Measurements from ENCODE around the gene APBB2.
"Not testable (repeated sequence)": the region's sequence is repeated elsewhere in the genome, so short reads cannot be mapped to it uniquely, and the experiment has no call there.

APBB2 gene

DNA sequence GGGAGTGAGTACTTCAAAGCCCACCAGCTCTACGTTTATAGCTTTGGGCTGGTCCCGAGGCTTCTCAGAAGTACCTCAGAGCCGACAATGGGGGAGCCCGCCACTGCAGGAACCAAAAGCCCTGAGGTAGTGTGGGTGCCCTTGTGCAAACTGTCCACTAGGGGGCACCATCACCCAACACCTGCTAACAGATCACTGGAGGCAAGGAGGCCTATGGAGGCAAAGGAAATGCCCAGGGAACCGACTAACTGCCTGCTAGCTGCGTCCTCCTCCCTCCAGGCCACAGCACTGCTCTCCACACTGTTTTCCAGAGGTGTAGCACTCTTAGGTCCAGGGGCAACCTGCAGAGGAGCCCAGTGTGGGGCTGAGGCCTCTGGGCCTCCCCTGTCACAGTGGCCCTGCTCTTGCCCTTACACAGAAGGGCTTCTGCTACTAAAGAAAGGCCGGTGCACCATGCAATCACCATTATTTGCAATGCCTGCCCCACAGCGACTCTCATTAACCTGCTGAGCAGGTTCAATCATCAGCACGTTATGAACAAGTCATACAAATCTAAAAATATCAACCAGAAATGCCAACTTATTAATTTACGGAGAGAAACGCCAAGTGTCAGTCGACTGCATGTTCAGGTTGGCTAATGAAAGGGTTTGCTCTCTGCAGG is 305.5 kb downstream of the APBB2 start:
- Histone ChIP-seq H3K4me3 (ENCODE audit: insufficient read depth, low read depth, low read length) (no peak overlapping the region), H3K4me1 (ENCODE audit: control insufficient read depth, insufficient read depth, low read length) (no peaks in the 10 kb centered on the region), H3K9me3 (ENCODE audit: control insufficient read depth, low read length) (no peaks in the 10 kb centered on the region), H3K27ac (ENCODE audit: insufficient read depth, low read depth, low read length, poor library complexity, severe bottlenecking) (no peak overlapping the region), H3K27me3 (ENCODE audit: control insufficient read depth, insufficient read depth, low read length, poor library complexity, severe bottlenecking) (no peaks in the 10 kb centered on the region), H3K36me3 (ENCODE audit: control insufficient read depth, insufficient read depth, low read length) (no peaks in the 10 kb centered on the region)
- 58 to 60% methylated on average over 12 of the region's 12 CpGs for WGBS, 2 experiments

DNA sequence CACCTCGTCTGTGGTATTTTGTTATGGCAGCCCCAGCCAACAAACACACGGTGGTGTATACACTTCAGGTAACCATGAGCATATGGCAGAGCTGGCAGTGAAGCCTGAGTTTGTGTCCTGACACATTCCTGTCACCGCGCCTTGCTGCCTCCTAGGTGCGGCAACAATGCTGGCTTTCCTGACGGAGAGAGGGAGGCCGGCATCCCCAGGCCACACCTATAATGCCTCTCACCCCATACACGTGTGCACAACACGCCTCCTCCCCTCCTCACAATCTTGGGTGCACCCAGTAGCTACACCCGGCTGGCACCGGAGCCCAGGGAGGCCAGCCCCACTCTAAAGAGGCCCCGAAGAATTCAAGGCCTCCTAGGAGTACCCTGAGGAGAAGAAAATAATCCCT is 306.0 kb downstream of the APBB2 start:
- 75 to 80% methylated on average over 12 of the region's 12 CpGs for WGBS, 2 experiments
- Histone ChIP-seq H3K27me3 (ENCODE audit: control insufficient read depth, insufficient read depth, low read length, poor library complexity, severe bottlenecking) (no peaks in the 10 kb centered on the region), H3K36me3 (ENCODE audit: control insufficient read depth, insufficient read depth, low read length) (no peaks in the 10 kb centered on the region), H3K4me1 (ENCODE audit: control insufficient read depth, insufficient read depth, low read length) (no peaks in the 10 kb centered on the region), H3K9me3 (ENCODE audit: control insufficient read depth, low read length) (no peaks in the 10 kb centered on the region), H3K27ac (ENCODE audit: insufficient read depth, low read depth, low read length, poor library complexity, severe bottlenecking) (no peak overlapping the region), H3K4me3 (ENCODE audit: insufficient read depth, low read depth, low read length) (no peak overlapping the region)

DNA sequence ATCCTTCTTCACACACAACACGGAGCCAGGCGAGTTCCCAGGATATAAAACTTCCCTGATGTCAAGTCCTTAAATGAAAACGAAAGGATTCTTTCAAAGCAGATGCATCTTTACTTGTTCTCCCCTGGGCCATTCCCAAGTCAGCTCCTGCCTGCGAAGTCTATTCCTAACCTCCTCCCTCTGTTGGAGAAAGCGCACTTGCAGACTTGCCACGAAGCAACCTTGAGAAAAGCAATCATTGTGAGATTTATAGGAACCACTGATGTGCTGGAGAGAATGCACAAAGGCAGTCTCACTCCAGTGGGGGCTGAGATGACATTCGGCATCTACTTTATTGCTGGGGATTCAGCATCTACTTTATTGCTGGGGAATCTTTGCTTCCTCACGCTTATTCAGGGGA is 308.9 kb downstream of the APBB2 start:
- 86 to 88% methylated on average over 8 of the region's 8 CpGs for WGBS, 2 experiments
- Histone ChIP-seq H3K4me3 (ENCODE audit: insufficient read depth, low read depth, low read length) (no peak overlapping the region), H3K27ac (ENCODE audit: insufficient read depth, low read depth, low read length, poor library complexity, severe bottlenecking) (no peak overlapping the region), H3K4me1 (ENCODE audit: control insufficient read depth, insufficient read depth, low read length) (no peaks in the 10 kb centered on the region), H3K27me3 (ENCODE audit: control insufficient read depth, insufficient read depth, low read length, poor library complexity, severe bottlenecking) (no peaks in the 10 kb centered on the region), H3K9me3 (ENCODE audit: control insufficient read depth, low read length) (no peaks in the 10 kb centered on the region), H3K36me3 (ENCODE audit: control insufficient read depth, insufficient read depth, low read length) (no peaks in the 10 kb centered on the region)

DNA sequence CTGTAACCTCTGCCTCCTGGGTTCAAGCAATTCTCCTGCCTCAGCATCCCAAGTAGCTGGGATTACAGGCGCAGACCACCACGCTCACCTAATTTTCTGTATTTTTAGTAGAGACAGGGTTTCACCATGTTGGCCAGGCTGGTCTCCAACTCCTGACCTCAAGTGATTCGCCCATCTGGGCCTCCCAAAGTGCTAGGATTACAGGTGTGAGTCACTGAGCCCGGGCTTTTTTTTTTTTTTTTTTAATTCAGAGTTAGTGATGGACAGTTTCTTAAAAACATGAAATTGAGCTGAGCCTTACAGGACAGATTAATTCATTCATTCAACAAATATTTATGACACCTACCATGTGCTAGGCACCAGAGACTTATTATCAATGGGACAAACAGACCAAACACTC is 313.8 kb downstream of the APBB2 start:
- H3K9me3 ChIP-seq (ENCODE audit: control insufficient read depth, low read length); H3K4me1 ChIP-seq (ENCODE audit: control insufficient read depth, insufficient read depth, low read length); H3K27ac ChIP-seq (ENCODE audit: insufficient read depth, low read depth, low read length, poor library complexity, severe bottlenecking); H3K36me3 ChIP-seq (ENCODE audit: control insufficient read depth, insufficient read depth, low read length); H3K27me3 ChIP-seq (ENCODE audit: control insufficient read depth, insufficient read depth, low read length, poor library complexity, severe bottlenecking); H3K4me3 ChIP-seq (ENCODE audit: insufficient read depth, low read depth, low read length): not testable (repeated sequence)
- WGBS, 2 experiments = 83 to 97% methylated on average over 4 of the region's 4 CpGs

DNA sequence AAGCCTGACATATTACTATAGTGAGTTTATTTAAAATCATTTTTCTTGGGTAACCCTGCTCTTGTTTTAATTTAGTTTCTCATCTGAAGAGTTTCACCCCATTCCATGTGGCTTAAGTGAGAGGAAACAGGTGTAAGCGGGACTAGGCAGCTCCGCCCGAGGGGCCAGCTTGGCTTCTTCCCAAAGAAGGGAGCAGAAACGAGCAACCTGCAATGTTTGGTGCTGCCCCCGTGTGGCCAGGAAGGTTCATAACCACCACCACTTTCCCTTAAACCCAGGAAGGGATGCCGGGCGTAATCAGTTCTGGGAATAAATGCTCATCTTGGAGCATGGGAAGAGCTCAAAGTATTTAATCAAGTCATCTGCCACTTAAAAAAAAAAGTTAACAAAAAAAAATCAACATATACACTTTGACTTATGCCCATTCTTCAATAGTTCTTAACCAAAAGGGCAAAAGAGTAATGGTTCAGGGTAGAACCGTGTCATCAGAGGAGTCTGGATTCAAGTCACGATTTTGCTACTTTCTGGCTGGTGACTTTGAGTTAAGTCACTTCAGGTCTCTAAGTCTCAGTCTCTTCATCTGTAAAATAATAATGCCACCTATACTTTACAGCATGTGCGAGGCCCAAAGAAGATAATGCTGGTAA is 316.7 kb downstream of the APBB2 start:
- Histone ChIP-seq H3K9me3 (ENCODE audit: control insufficient read depth, low read length) (no peaks in the 10 kb centered on the region), H3K36me3 (ENCODE audit: control insufficient read depth, insufficient read depth, low read length) (no peaks in the 10 kb centered on the region), H3K27ac (ENCODE audit: insufficient read depth, low read depth, low read length, poor library complexity, severe bottlenecking) (no peak overlapping the region), H3K4me3 (ENCODE audit: insufficient read depth, low read depth, low read length) (no peak overlapping the region), H3K27me3 (ENCODE audit: control insufficient read depth, insufficient read depth, low read length, poor library complexity, severe bottlenecking) (no peaks in the 10 kb centered on the region), H3K4me1 (ENCODE audit: control insufficient read depth, insufficient read depth, low read length) (no peaks in the 10 kb centered on the region)
- 42 to 50% methylated on average over 10 of the region's 10 CpGs for WGBS, 2 experiments

DNA sequence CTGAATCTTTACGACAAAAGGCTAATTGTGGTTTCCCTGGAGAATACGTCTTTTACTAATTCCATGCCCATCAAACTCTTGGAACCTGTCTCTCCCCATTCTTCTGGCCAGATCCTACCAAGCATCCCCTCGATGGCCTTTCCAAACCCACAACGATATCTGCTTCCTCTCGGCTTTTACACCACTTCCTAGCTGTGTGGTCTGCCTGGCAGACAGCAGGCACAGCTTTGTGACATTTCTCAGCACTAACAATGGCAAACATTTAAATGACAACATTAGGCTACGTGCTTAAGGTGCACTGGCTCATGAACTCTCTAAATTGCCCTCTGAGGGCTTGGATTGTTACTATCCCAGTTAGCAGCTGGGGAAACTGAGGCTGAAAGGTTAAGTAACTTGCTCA is 323.6 kb downstream of the APBB2 start:
- no peaks in the 10 kb centered on the region for H3K36me3 ChIP-seq (ENCODE audit: control insufficient read depth, insufficient read depth, low read length)
- H3K4me3 ChIP-seq (ENCODE audit: insufficient read depth, low read depth, low read length) = no peak overlapping the region
- WGBS, 2 experiments = 90 to 93% methylated on average over 6 of the region's 6 CpGs
- H3K27ac ChIP-seq (ENCODE audit: insufficient read depth, low read depth, low read length, poor library complexity, severe bottlenecking) = no peak overlapping the region
- H3K9me3 ChIP-seq (ENCODE audit: control insufficient read depth, low read length) = no peaks in the 10 kb centered on the region
- H3K27me3 ChIP-seq (ENCODE audit: control insufficient read depth, insufficient read depth, low read length, poor library complexity, severe bottlenecking) = no peaks in the 10 kb centered on the region
- no peaks in the 10 kb centered on the region for H3K4me1 ChIP-seq (ENCODE audit: control insufficient read depth, insufficient read depth, low read length)

DNA sequence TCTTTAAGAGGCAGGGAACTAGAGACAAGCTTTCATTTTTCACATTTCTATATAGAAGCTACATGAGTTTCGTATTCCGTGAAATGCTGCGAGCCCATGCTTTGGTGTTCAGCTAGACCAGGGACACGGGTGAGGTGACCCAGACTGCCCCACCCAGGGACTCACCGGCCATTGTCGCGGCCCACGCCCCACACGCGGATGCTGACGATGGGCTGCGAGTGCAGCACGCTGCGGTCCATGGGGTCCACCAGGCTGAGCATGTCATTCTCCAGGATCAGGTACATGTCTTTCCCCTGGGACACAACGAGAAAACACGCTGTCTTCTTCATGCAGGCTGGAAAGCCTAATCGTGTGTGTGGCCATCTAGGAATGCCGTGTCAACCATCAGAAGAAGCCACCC is 324.1 kb downstream of the APBB2 start:
- Histone ChIP-seq H3K36me3 (ENCODE audit: control insufficient read depth, insufficient read depth, low read length) (no peaks in the 10 kb centered on the region), H3K27ac (ENCODE audit: insufficient read depth, low read depth, low read length, poor library complexity, severe bottlenecking) (no peak overlapping the region), H3K9me3 (ENCODE audit: control insufficient read depth, low read length) (no peaks in the 10 kb centered on the region), H3K4me3 (ENCODE audit: insufficient read depth, low read depth, low read length) (no peak overlapping the region), H3K27me3 (ENCODE audit: control insufficient read depth, insufficient read depth, low read length, poor library complexity, severe bottlenecking) (no peaks in the 10 kb centered on the region), H3K4me1 (ENCODE audit: control insufficient read depth, insufficient read depth, low read length) (no peaks in the 10 kb centered on the region)
- WGBS, 2 experiments = 95 to 96% methylated on average over 18 of the region's 18 CpGs

DNA sequence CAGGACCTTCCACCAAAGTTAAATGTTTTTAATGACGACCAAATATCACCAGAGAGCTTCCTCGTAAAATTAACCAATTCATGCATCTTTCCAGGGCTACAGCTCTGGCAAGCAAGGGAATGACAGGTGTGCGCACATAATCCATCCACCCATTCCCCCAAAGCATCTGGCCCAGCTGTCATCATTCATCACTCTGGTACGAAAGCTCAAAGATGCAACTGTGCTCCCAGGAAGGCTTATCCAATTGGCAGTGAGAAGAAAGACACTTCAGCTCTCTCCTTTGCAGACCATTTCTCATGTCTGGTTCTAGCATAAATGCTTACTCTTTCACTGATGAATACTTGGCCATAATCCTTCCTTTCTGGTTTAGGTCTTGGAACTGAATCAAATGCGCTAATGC is 325.4 kb downstream of the APBB2 start:
- H3K4me3 ChIP-seq (ENCODE audit: insufficient read depth, low read depth, low read length) = no peak overlapping the region
- no peaks in the 10 kb centered on the region for H3K36me3 ChIP-seq (ENCODE audit: control insufficient read depth, insufficient read depth, low read length)
- no peaks in the 10 kb centered on the region for H3K4me1 ChIP-seq (ENCODE audit: control insufficient read depth, insufficient read depth, low read length)
- WGBS, 2 experiments = 93 to 95% methylated on average over 5 of the region's 5 CpGs
- H3K27me3 ChIP-seq (ENCODE audit: control insufficient read depth, insufficient read depth, low read length, poor library complexity, severe bottlenecking) = no peaks in the 10 kb centered on the region
- H3K9me3 ChIP-seq (ENCODE audit: control insufficient read depth, low read length) = no peaks in the 10 kb centered on the region
- H3K27ac ChIP-seq (ENCODE audit: insufficient read depth, low read depth, low read length, poor library complexity, severe bottlenecking) = no peak overlapping the region

DNA sequence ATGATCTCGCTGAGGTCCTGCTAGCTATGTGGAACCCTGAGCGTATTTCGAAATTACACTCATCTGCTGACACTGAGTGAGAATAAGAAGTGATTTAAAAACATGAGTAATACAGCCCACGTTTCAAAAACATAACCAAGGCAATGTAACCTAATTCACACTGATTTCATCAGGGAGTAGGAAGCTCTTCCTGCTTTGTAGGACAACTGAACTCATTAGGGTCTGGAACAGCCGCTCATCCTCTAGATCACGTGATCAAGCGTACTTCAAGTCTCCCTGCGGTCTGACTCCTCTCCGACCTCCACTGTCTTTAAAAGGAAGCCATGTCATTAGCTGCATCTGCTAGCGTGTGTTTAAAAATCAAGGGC is 326.6 kb downstream of the APBB2 start:
- H3K4me1 ChIP-seq (ENCODE audit: control insufficient read depth, insufficient read depth, low read length) = no peaks in the 10 kb centered on the region
- WGBS, 2 experiments = 90 to 93% methylated on average over 10 of the region's 10 CpGs
- H3K36me3 ChIP-seq (ENCODE audit: control insufficient read depth, insufficient read depth, low read length) = no peaks in the 10 kb centered on the region
- H3K27me3 ChIP-seq (ENCODE audit: control insufficient read depth, insufficient read depth, low read length, poor library complexity, severe bottlenecking) = no peaks in the 10 kb centered on the region
- H3K4me3 ChIP-seq (ENCODE audit: insufficient read depth, low read depth, low read length) = no peak overlapping the region
- H3K27ac ChIP-seq (ENCODE audit: insufficient read depth, low read depth, low read length, poor library complexity, severe bottlenecking) = no peak overlapping the region
- no peaks in the 10 kb centered on the region for H3K9me3 ChIP-seq (ENCODE audit: control insufficient read depth, low read length)

DNA sequence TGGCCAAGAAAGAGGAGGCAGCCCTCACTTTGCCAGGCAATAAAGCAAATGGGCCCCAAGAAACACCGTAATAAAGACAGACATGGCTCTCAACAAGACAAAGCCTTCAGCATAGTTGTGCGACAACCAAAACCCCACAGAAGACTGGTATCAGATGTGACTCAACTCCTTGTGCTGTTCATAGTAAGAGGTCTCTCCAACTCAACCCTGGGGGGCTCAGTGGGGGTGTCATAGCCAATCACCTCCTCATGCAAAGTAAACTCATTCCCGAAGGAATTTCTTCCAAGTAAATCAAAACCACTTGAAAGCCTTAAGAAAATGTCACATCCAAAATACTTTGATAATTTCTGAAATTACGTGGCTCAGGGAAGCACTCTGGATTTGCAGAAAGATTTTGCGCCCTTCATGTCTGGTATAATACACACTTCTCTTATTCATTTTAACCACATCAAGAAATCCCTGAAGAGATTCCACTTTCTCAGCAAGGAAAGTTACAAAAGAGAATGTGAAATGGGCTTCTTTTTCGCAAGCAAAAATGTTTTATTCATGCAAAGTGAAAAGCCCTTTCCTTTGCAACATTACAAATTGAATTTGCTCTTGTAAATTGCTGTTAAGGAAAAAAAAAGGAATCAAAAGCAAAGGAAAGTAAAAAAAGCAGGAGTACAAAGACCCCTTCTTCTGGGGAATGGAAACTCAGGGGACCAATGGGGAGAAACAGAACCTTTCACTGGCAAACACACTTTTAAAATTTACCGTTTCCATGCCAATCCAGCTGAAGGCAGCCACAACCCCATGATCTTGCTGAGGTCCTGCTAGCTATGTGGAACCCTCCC is 327.2 kb downstream of the APBB2 start:
- H3K27ac ChIP-seq (ENCODE audit: insufficient read depth, low read depth, low read length, poor library complexity, severe bottlenecking) = no peak overlapping the region
- H3K9me3 ChIP-seq (ENCODE audit: control insufficient read depth, low read length) = no peaks in the 10 kb centered on the region
- no peak overlapping the region for H3K4me3 ChIP-seq (ENCODE audit: insufficient read depth, low read depth, low read length)
- 93 to 95% methylated on average over 7 of the region's 7 CpGs for WGBS, 2 experiments
- no peaks in the 10 kb centered on the region for H3K27me3 ChIP-seq (ENCODE audit: control insufficient read depth, insufficient read depth, low read length, poor library complexity, severe bottlenecking)
- H3K36me3 ChIP-seq (ENCODE audit: control insufficient read depth, insufficient read depth, low read length) = no peaks in the 10 kb centered on the region
- no peaks in the 10 kb centered on the region for H3K4me1 ChIP-seq (ENCODE audit: control insufficient read depth, insufficient read depth, low read length)
